ENCODE data around the gene HIPK2.

GRCh38 chr7:139743967-139744767, 33.6 kb downstream of the HIPK2 start:
- TF ChIP-seq EP300 (IDR thresholded peaks at IDR 0.05; ENCODE audit: borderline replicate concordance): no peak
- TF ChIP-seq TAF1 (IDR thresholded peaks at IDR 0.05; ENCODE audit: low read depth): no peak
